Measurements from ENCODE around the gene PYM1. TPM values are rescaled to one million over a fixed set of nuclear protein-coding genes. Genes with fewer than 3 reads are reported as not detected.

Gene PYM1
- polyA plus RNA-seq, 1 donor from 2014 or later: 49.3 TPM

DNA sequence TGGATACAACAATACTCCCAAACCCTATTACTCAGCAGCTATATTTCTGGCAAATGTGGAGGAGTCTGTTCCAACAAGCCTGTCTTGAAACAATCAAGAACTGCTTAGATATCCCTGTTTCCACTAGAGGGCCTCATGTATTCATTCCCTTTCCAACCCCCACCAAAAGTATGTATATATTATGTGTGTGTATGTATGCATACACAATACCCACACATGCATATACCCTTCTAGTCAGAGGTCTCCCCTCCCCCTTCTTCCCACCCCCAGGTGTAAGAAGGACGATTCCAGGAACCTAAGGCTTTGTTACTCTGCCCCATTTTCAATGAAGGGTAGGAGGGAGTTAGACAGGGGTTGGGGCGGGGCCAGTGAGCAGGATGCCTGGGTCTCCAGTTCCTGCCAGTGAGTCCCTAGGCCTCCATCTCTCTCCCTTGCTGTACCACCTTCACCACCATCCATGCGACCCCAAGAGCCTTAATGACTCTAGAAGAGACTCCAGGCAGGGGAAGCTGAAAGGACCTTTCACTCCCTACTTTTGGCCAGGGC lies 3.1 kb upstream of the PYM1 start, which contains the start of gene DGKA:
TSS of gene DGKA (plus strand) at position 392 of the 546 bp plus-strand sequence. CDS start 5,342 bp downstream, outside the sequence.
- H3K9ac ChIP-seq (ENCODE audit: low read length): peak within 1 kb of the TSS; percentile 55
- H3F3A ChIP-seq (ENCODE audit: insufficient read depth, low read length, poor library complexity, severe bottlenecking): no peaks in the 10 kb centered on the region
- H4K20me1 ChIP-seq (ENCODE audit: insufficient read depth): no peaks in the 10 kb centered on the region
- no peaks in the 10 kb centered on the region for H3K9me3 ChIP-seq (ENCODE audit: low read length)
- peak within 1 kb of the TSS; percentile 53 for H3K4me2 ChIP-seq (ENCODE audit: low read length)
- peak within 1 kb of the TSS; percentile 2 for H2AFZ ChIP-seq (ENCODE audit: low read depth, low read length)
- no peak within 1 kb of the TSS for H3K27ac ChIP-seq (ENCODE audit: low read length)
- H3K27me3 ChIP-seq (ENCODE audit: insufficient read depth, low read depth, low read length): peaks cover 40% of the 10 kb centered on the region
- TF ChIP-seq RAD21 (conservative IDR thresholded peaks at IDR 0.05) (peak; percentile 55), EP300 (conservative IDR thresholded peaks at IDR 0.05; ENCODE audit: poor library complexity, severe bottlenecking) (no peak), SMC3 (conservative IDR thresholded peaks at IDR 0.05; ENCODE audit: poor library complexity) (peak; percentile 59)
- TF ChIP-seq, protein P1, sequence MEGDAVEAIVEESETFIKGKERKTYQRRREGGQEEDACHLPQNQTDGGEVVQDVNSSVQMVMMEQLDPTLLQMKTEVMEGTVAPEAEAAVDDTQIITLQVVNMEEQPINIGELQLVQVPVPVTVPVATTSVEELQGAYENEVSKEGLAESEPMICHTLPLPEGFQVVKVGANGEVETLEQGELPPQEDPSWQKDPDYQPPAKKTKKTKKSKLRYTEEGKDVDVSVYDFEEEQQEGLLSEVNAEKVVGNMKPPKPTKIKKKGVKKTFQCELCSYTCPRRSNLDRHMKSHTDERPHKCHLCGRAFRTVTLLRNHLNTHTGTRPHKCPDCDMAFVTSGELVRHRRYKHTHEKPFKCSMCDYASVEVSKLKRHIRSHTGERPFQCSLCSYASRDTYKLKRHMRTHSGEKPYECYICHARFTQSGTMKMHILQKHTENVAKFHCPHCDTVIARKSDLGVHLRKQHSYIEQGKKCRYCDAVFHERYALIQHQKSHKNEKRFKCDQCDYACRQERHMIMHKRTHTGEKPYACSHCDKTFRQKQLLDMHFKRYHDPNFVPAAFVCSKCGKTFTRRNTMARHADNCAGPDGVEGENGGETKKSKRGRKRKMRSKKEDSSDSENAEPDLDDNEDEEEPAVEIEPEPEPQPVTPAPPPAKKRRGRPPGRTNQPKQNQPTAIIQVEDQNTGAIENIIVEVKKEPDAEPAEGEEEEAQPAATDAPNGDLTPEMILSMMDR (IDR thresholded peaks at IDR 0.05; ENCODE audit: poor library complexity, severe bottlenecking): peak; percentile 68
- H3K9me2 ChIP-seq (ENCODE audit: insufficient read depth, low read length): no peaks in the 10 kb centered on the region
- peaks cover 14% of the 10 kb centered on the region for H3K79me2 ChIP-seq (replicated peaks; ENCODE audit: insufficient read depth, low read length)
- peak within 1 kb of the TSS; percentile 67 for H3K4me3 ChIP-seq (ENCODE audit: low read length)
- no peaks in the 10 kb centered on the region for H3K36me3 ChIP-seq (ENCODE audit: insufficient read depth, low read length)

DNA sequence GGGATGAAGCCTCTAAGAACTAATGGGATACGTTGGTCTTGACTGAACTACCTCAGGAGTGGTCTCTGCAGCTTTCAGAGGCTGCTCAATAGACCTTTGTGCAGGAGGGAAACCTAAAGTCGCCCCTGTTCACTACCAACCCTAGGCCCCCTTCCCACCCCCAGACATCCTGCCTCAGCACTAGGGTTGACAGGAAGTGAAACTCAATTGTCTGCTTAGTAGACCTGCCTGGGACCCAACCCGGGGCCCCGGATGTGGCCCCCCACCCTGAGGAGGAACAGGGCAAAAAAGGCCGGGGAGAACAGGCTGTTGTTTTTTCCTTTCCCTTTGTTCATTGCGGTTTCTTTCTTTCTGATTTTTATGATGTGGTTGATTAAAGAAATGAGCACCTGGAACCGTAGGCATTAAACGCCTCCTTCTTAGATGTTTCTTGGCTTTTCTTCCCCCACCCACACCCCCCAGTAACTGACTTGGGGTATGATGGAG lies 1.7 kb upstream of the PYM1 start:
- no peak for TF ChIP-seq RAD21 (conservative IDR thresholded peaks at IDR 0.05)
- no peak for TF ChIP-seq SMC3 (conservative IDR thresholded peaks at IDR 0.05; ENCODE audit: poor library complexity)
- TF ChIP-seq EZH2 (IDR thresholded peaks at IDR 0.05; ENCODE audit: borderline replicate concordance, insufficient read depth, low read length, poor library complexity, severe bottlenecking): no peak
- no peak for TF ChIP-seq TAF1 (IDR thresholded peaks at IDR 0.05; ENCODE audit: low read depth)
- TF ChIP-seq, protein P2, sequence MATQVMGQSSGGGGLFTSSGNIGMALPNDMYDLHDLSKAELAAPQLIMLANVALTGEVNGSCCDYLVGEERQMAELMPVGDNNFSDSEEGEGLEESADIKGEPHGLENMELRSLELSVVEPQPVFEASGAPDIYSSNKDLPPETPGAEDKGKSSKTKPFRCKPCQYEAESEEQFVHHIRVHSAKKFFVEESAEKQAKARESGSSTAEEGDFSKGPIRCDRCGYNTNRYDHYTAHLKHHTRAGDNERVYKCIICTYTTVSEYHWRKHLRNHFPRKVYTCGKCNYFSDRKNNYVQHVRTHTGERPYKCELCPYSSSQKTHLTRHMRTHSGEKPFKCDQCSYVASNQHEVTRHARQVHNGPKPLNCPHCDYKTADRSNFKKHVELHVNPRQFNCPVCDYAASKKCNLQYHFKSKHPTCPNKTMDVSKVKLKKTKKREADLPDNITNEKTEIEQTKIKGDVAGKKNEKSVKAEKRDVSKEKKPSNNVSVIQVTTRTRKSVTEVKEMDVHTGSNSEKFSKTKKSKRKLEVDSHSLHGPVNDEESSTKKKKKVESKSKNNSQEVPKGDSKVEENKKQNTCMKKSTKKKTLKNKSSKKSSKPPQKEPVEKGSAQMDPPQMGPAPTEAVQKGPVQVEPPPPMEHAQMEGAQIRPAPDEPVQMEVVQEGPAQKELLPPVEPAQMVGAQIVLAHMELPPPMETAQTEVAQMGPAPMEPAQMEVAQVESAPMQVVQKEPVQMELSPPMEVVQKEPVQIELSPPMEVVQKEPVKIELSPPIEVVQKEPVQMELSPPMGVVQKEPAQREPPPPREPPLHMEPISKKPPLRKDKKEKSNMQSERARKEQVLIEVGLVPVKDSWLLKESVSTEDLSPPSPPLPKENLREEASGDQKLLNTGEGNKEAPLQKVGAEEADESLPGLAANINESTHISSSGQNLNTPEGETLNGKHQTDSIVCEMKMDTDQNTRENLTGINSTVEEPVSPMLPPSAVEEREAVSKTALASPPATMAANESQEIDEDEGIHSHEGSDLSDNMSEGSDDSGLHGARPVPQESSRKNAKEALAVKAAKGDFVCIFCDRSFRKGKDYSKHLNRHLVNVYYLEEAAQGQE (IDR thresholded peaks at IDR 0.05; ENCODE audit: borderline replicate concordance): no peak
- no peak for TF ChIP-seq MXI1 (conservative IDR thresholded peaks at IDR 0.05; ENCODE audit: poor library complexity, severe bottlenecking)
- TF ChIP-seq EP300 (conservative IDR thresholded peaks at IDR 0.05; ENCODE audit: poor library complexity, severe bottlenecking): no peak
- TF ChIP-seq, protein P1 (IDR thresholded peaks at IDR 0.05; ENCODE audit: poor library complexity, severe bottlenecking): no peak
- TF ChIP-seq POLR2AphosphoS5 (IDR thresholded peaks at IDR 0.05): no peak
- H3K9me2 ChIP-seq (ENCODE audit: insufficient read depth, low read length): no peaks in the 10 kb centered on the region
- H3F3A ChIP-seq (ENCODE audit: insufficient read depth, low read length, poor library complexity, severe bottlenecking): no peaks in the 10 kb centered on the region
- H4K20me1 ChIP-seq (ENCODE audit: insufficient read depth): no peaks in the 10 kb centered on the region
- H2AFZ ChIP-seq (ENCODE audit: low read depth, low read length): no peak overlapping the region
- no peaks in the 10 kb centered on the region for H3K36me3 ChIP-seq (ENCODE audit: insufficient read depth, low read length)
- peaks cover 26% of the 10 kb centered on the region for H3K79me2 ChIP-seq (replicated peaks; ENCODE audit: insufficient read depth, low read length)
- H3K27me3 ChIP-seq (ENCODE audit: insufficient read depth, low read depth, low read length): peaks cover 33% of the 10 kb centered on the region
- H3K27ac ChIP-seq (ENCODE audit: low read length): no peak overlapping the region
- H3K4me2 ChIP-seq (ENCODE audit: low read length): no peak overlapping the region
- H3K9ac ChIP-seq (ENCODE audit: low read length): no peak overlapping the region
- no peaks in the 10 kb centered on the region for H3K9me3 ChIP-seq (ENCODE audit: low read length)
- H3K4me3 ChIP-seq (ENCODE audit: low read length): no peak overlapping the region
